ENCODE data around the gene EYA4. TPM values are rescaled to one million over a fixed set of nuclear protein-coding genes. Genes with fewer than 3 reads are reported as not detected.

The EYA4 gene
- total and polyA plus RNA-seq, 3 donors from 2014 or later = 8.1 to 11.3 (median 10.7) TPM

- WGBS, 2 donors = 77 to 81% methylated on average over 4 of the region's 4 CpGs
- no peak overlapping the region for H3K27ac ChIP-seq
- no peaks in the 10 kb centered on the region for H3K4me1 ChIP-seq
- no peaks in the 10 kb centered on the region for H3K36me3 ChIP-seq (ENCODE audit: low read depth, missing control alignments)
- TF ChIP-seq, protein P1, sequence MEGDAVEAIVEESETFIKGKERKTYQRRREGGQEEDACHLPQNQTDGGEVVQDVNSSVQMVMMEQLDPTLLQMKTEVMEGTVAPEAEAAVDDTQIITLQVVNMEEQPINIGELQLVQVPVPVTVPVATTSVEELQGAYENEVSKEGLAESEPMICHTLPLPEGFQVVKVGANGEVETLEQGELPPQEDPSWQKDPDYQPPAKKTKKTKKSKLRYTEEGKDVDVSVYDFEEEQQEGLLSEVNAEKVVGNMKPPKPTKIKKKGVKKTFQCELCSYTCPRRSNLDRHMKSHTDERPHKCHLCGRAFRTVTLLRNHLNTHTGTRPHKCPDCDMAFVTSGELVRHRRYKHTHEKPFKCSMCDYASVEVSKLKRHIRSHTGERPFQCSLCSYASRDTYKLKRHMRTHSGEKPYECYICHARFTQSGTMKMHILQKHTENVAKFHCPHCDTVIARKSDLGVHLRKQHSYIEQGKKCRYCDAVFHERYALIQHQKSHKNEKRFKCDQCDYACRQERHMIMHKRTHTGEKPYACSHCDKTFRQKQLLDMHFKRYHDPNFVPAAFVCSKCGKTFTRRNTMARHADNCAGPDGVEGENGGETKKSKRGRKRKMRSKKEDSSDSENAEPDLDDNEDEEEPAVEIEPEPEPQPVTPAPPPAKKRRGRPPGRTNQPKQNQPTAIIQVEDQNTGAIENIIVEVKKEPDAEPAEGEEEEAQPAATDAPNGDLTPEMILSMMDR (IDR thresholded peaks at IDR 0.05) = no peak
- no peak for TF ChIP-seq POLR2A (IDR thresholded peaks at IDR 0.05)
- DNase-seq = no peak
- H3K9me3 ChIP-seq = no peaks in the 10 kb centered on the region
- no peak overlapping the region for H3K4me3 ChIP-seq
- H3K27me3 ChIP-seq = no peaks in the 10 kb centered on the region
- intact Hi-C loops (cut with DNase I; ENCODE audit: low total_unique reads) = no loop called here
Measured at GRCh38 chr6:133548423-133549159, 307.4 kb downstream of the EYA4 start.

- intact Hi-C loops (cut with DNase I; ENCODE audit: low total_unique reads) = no loop called here
- WGBS, 2 donors = 74 to 80% methylated on average over 4 of the region's 4 CpGs
- Histone ChIP-seq H3K27ac (no peak overlapping the region), H3K4me1 (no peaks in the 10 kb centered on the region), H3K9me3 (no peaks in the 10 kb centered on the region), H3K36me3 (ENCODE audit: low read depth, missing control alignments) (no peaks in the 10 kb centered on the region), H3K4me3 (no peak overlapping the region), H3K27me3 (no peaks in the 10 kb centered on the region)
- no peak for DNase-seq
- TF ChIP-seq POLR2A (IDR thresholded peaks at IDR 0.05) = no peak
- TF ChIP-seq, protein P1 (IDR thresholded peaks at IDR 0.05) = no peak
Measured at GRCh38 chr6:133549371-133549801, 308.2 kb downstream of the EYA4 start.

GRCh38 chr6:133550026-133550425, 308.9 kb downstream of the EYA4 start:
- Histone ChIP-seq H3K27me3 (no peaks in the 10 kb centered on the region), H3K9me3 (no peaks in the 10 kb centered on the region), H3K27ac (no peak overlapping the region), H3K4me3 (no peak overlapping the region), H3K36me3 (ENCODE audit: low read depth, missing control alignments) (no peaks in the 10 kb centered on the region), H3K4me1 (no peaks in the 10 kb centered on the region)
- no peak for TF ChIP-seq POLR2A (IDR thresholded peaks at IDR 0.05)
- TF ChIP-seq, protein P1 (IDR thresholded peaks at IDR 0.05) = no peak
- DNase-seq = no peak
- intact Hi-C loops (cut with DNase I; ENCODE audit: low total_unique reads) = no loop called here
- WGBS, 2 donors = 81 to 86% methylated on average over 2 of the region's 2 CpGs

DNA sequence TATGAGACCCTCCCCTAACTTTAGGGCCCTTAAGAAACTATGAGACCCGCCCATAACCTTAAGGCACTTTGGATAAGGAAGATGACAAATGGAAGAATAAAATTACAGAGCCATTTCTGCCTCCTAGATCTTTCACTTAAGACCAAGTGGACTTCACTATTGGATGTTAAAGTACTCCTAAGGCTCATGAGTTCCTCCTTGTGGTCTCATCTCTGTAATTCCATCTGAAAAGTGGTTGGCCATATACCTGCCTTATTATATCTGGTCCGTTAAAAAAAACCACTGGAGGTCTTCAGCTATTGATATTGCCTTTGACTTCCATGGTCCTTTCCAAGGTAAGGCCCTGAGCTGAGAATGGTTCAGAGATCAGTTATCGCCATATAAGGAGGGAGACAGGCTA, 310.3 kb downstream of the EYA4 start:
- Histone ChIP-seq H3K4me1 (no peaks in the 10 kb centered on the region), H3K9me3 (no peaks in the 10 kb centered on the region), H3K36me3 (ENCODE audit: low read depth, missing control alignments) (no peaks in the 10 kb centered on the region), H3K27ac (no peak overlapping the region), H3K4me3 (no peak overlapping the region), H3K27me3 (no peaks in the 10 kb centered on the region)
- WGBS, 2 donors = 78 to 88% methylated on average over 3 of the region's 3 CpGs
- no peak for DNase-seq
- intact Hi-C loops (cut with DNase I; ENCODE audit: low total_unique reads) = no loop called here
- TF ChIP-seq, protein P1 (IDR thresholded peaks at IDR 0.05) = no peak

DNA sequence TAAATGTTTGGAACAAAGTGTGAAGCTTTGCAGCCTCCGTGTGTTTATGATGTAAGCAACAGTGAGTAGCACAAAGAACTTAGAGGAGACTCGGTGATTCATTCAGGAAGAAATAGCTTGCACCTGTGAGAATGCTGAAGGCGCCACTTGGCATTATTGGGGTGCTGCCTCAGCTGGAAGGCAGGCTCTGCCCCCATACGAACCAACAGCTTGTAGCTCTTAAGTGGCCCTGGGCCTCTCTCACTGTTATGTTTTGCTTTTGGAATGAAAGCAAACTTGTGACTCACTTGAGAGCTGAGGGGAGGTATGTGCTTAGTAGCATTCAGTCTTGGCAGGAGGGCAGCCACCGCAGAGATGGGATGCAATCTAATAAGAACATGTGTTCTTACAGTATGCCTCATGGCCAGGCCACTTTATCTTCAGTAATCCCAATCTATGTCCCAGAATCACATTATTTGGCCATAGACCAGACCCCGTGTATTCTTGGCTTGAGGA, 310.7 kb downstream of the EYA4 start:
- Histone ChIP-seq H3K4me3 (no peak overlapping the region), H3K4me1 (no peaks in the 10 kb centered on the region), H3K27me3 (no peaks in the 10 kb centered on the region), H3K36me3 (ENCODE audit: low read depth, missing control alignments) (no peaks in the 10 kb centered on the region), H3K9me3 (no peaks in the 10 kb centered on the region), H3K27ac (no peak overlapping the region)
- no peak for TF ChIP-seq POLR2A (IDR thresholded peaks at IDR 0.05)
- TF ChIP-seq, protein P1 (IDR thresholded peaks at IDR 0.05) = no peak
- WGBS, 2 donors = 62 to 66% methylated on average over 6 of the region's 6 CpGs
- intact Hi-C loops (cut with DNase I; ENCODE audit: low total_unique reads) = no loop called here
- DNase-seq = no peak
